CD4-positive, alpha-beta T cell treated with Interferon gamma for 1 hour (primary cell): ENCODE measurements around the gene IQSEC1.

Source experiments
- DNase-seq: peaks from one replicate; pipeline ENCODE4 v3.0.0-alpha.2; 2020

The IQSEC1 gene

GRCh38 chr3:13067778-13068177 is 5.5 kb downstream of the IQSEC1 start:
- no peak for DNase-seq

GRCh38 chr3:13066834-13067233 is 6.4 kb downstream of the IQSEC1 start:
- DNase-seq: no peak

- no peak for DNase-seq
Observed at GRCh38 chr3:13066236-13066635, 7.0 kb downstream of the IQSEC1 start.

GRCh38 chr3:13065727-13066126 is 7.5 kb downstream of the IQSEC1 start:
- DNase-seq: no peak

GRCh38 chr3:13064964-13065363 is 8.3 kb downstream of the IQSEC1 start:
- no peak for DNase-seq

GRCh38 chr3:13064159-13064868 is 8.9 kb downstream of the IQSEC1 start:
- DNase-seq: no peak

- DNase-seq: no peak
Observed at GRCh38 chr3:13063225-13063624, 10.0 kb downstream of the IQSEC1 start.

GRCh38 chr3:13062647-13063046 is 10.6 kb downstream of the IQSEC1 start:
- no peak for DNase-seq

GRCh38 chr3:13060341-13060910 is 12.8 kb downstream of the IQSEC1 start:
- DNase-seq: no peak

- DNase-seq: no peak
Observed at GRCh38 chr3:13058346-13059120, 14.7 kb downstream of the IQSEC1 start.

- DNase-seq: no peak
Observed at GRCh38 chr3:13057282-13058040, 15.8 kb downstream of the IQSEC1 start.

GRCh38 chr3:13055634-13056033 is 17.6 kb downstream of the IQSEC1 start:
- no peak for DNase-seq

GRCh38 chr3:13054341-13055285 is 18.6 kb downstream of the IQSEC1 start:
- DNase-seq: no peak

GRCh38 chr3:13053893-13054292 is 19.3 kb downstream of the IQSEC1 start:
- DNase-seq: no peak

- no peak for DNase-seq
Observed at GRCh38 chr3:13053420-13053819, 19.8 kb downstream of the IQSEC1 start.

GRCh38 chr3:13052191-13052820 is 20.9 kb downstream of the IQSEC1 start:
- no peak for DNase-seq

- no peak for DNase-seq
Observed at GRCh38 chr3:13051581-13051980, 21.6 kb downstream of the IQSEC1 start.

- DNase-seq: no peak
Observed at GRCh38 chr3:13051066-13051465, 22.2 kb downstream of the IQSEC1 start.

GRCh38 chr3:13050446-13050845 is 22.8 kb downstream of the IQSEC1 start:
- no peak for DNase-seq

GRCh38 chr3:13049400-13049799 is 23.8 kb downstream of the IQSEC1 start:
- no peak for DNase-seq

- DNase-seq: no peak
Observed at GRCh38 chr3:13047296-13048165, 25.7 kb downstream of the IQSEC1 start.
